ENCODE data around the gene PRDM12.

GRCh38 chr9:130665431-130666392 lies 1.3 kb downstream of the PRDM12 start:
- TF ChIP-seq CTCF (IDR thresholded peaks at IDR 0.05) (no peak), POLR2A (IDR thresholded peaks at IDR 0.05) (no peak)

All from heart left ventricle (tissue), 13 donors.